GM12864 (cell line): ENCODE measurements around the gene GSG1L.

Experiments
- DNase-seq: peaks from one replicate; pipeline ENCODE4 v3.0.0-alpha.2; 2011; ENCODE audit warnings: low read depth
- H3K4me3 ChIP-seq: 2 replicates; pipeline ENCODE4 v1.5.1; 2011; ENCODE audit warnings: mild to moderate bottlenecking, low read depth, low read length, control low read depth
- CTCF ChIP-seq: IDR thresholded peaks from 2 replicates; pipeline ENCODE4 v1.5.1; 2011; ENCODE audit warnings: low read depth, mild to moderate bottlenecking, moderate library complexity, low read length, control low read depth, inconsistent platforms; ENCODE audit errors: missing control alignments

Gene GSG1L

GRCh38 chr16:27764869-27765675, 298.4 kb downstream of the GSG1L start:
- H3K4me3 ChIP-seq, result no peak overlapping the region
- no peak for DNase-seq
- TF ChIP-seq CTCF, result no peak

- DNase-seq, result no peak
- no peak overlapping the region for H3K4me3 ChIP-seq
- TF ChIP-seq CTCF, result no peak
Observed at GRCh38 chr16:27764427-27764826, 299.1 kb downstream of the GSG1L start.

DNA sequence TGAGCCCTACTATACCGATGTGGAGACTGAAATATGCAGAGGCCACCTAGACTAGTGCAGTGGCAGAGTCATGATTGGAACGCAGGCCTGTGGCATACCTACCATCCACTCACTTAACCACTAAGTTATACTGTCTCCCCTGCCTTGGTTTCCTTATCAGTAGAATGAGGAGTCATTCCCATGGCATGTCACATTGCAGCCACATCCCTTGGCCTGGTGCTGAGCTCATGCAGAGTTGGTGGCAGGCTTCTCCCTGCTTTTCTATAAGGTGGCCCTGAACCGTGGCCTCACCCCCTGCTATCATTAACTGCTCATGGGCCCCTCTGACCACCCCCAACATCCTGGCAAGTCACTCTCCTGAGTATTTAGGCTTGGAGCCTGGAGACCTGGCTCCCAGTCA, 301.1 kb downstream of the GSG1L start:
- no peak for TF ChIP-seq CTCF
- DNase-seq, result no peak
- H3K4me3 ChIP-seq, result no peak overlapping the region

DNA sequence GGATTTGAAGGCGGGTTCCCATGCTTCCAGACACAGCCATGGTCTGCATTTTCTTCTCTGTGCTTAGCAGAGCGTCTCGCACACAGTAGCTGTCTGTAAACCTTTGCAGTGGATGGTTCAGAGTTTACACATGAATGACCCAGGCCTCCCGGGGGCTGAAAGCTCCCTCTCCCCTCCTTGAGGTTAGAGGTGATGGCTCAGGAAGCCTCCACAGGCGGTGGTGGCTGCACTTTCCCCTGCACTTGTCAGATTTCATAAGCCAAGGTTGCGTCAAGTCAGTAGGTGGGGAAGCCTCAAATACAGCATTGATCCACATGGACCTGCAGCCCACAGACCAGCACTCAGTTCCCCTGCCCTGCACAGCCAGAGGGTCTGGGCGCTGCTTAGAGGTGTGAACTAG, 301.7 kb downstream of the GSG1L start:
- no peak for DNase-seq
- no peak for TF ChIP-seq CTCF

DNA sequence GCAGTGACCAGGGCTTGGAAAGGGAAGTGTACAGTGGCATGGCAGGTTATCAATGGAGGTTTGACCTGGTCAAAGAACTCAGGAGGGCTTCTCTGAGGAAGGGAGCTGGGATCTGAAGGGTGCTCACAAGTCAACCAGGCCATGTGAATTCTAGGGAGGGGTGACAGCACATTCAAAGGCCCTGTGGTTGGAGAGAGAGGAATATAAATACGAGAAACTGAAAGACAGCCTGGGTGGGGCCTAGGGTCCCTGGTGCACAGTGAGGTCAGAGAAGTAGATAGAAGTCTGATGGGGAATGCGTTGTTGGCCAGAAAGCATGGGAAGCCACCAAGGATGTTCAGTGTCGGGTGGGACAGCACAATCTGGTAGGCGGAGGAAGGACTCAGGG, 302.7 kb downstream of the GSG1L start:
- no peak overlapping the region for H3K4me3 ChIP-seq
- no peak for TF ChIP-seq CTCF
- DNase-seq, result no peak

More for the DNA sequence above, 301.7 kb downstream of the GSG1L start:
- no peak overlapping the region for H3K4me3 ChIP-seq

GRCh38 chr16:27759967-27760788, 303.3 kb downstream of the GSG1L start:
- DNase-seq, result no peak
- TF ChIP-seq CTCF, result no peak
- H3K4me3 ChIP-seq, result no peak overlapping the region
